Measurements from ENCODE around the gene ADAMTS4. TPM values are rescaled to one million over a fixed set of nuclear protein-coding genes. Genes with fewer than 3 reads are reported as not detected.

The ADAMTS4 gene
- total and polyA plus RNA-seq, 8 donors, result 0.89 to 20.6 (median 2.3) TPM

DNA sequence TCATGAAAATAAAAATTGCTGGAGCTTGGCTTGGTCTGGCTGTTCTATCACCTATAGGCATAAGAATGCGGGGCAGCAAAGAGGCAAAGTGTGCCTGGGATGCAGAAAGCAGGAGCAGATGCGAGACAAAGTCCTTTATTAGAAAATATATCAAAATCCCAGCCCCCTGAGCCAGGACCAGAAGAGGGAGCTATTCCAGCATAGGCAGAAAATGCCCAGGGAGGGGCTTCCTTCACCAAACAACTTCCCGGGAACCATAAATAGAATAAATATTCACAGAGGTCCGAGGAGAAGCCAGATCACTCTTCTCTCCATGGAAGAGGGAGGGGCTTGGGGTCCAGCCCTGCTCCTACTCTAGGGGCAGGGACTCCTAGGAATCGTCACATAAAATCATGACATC, 27.7 kb downstream of the ADAMTS4 start:
- TF ChIP-seq EP300 (IDR thresholded peaks at IDR 0.05) (no peak), POLR2AphosphoS5 (IDR thresholded peaks at IDR 0.05) (no peak), POLR2A (IDR thresholded peaks at IDR 0.05) (no peak)
- TF ChIP-seq, protein P1, sequence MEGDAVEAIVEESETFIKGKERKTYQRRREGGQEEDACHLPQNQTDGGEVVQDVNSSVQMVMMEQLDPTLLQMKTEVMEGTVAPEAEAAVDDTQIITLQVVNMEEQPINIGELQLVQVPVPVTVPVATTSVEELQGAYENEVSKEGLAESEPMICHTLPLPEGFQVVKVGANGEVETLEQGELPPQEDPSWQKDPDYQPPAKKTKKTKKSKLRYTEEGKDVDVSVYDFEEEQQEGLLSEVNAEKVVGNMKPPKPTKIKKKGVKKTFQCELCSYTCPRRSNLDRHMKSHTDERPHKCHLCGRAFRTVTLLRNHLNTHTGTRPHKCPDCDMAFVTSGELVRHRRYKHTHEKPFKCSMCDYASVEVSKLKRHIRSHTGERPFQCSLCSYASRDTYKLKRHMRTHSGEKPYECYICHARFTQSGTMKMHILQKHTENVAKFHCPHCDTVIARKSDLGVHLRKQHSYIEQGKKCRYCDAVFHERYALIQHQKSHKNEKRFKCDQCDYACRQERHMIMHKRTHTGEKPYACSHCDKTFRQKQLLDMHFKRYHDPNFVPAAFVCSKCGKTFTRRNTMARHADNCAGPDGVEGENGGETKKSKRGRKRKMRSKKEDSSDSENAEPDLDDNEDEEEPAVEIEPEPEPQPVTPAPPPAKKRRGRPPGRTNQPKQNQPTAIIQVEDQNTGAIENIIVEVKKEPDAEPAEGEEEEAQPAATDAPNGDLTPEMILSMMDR (IDR thresholded peaks at IDR 0.05), result no peak
- H3K9me3 ChIP-seq, result no peaks in the 10 kb centered on the region
- peaks cover 40 to 84% (median 75%) of the 10 kb centered on the region in 4 donors for H3K36me3 ChIP-seq
- H3K27me3 ChIP-seq, result no peaks in the 10 kb centered on the region
- WGBS, 5 donors, result 52 to 67% (median 57%) methylated on average over 5 of the region's 5 CpGs
- intact Hi-C loops (cut with DNase I; ENCODE audit: low total_unique reads), result no loop called here
- peaks cover 18 to 60% (median 47%) of the 10 kb centered on the region in 4 donors for H3K4me1 ChIP-seq
- H3K27ac ChIP-seq, result peak overlapping the region in 4 of 5 donors; percentile 42 to 71 (median 62)
- no peak for DNase-seq
- no peak overlapping the region for H3K4me3 ChIP-seq

DNA sequence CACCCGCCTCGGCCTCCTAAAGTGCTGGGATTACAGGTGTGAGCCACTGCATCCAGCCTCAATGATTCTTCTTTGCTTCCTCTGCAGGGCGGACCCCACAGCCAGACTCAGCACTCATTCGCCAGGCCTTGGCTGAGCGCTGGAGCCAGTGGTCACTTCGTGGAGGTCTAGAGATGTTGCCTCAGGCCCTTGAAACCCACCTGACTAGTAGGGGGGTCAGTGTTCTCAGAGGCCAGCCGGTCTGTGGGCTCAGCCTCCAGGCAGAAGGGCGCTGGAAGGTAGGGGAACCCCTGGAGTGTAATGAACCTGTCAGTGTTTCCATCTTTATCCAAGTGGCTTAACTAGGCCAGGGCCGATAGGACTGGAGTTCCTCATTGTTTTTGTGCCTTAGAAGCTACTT, 29.9 kb downstream of the ADAMTS4 start:
- Histone ChIP-seq H3K36me3 (peaks cover 29 to 76% (median 64%) of the 10 kb centered on the region in 4 donors), H3K4me1 (peaks cover 18 to 62% (median 47%) of the 10 kb centered on the region in 4 donors), H3K9me3 (no peaks in the 10 kb centered on the region), H3K27ac (no peak overlapping the region), H3K4me3 (no peak overlapping the region), H3K27me3 (no peaks in the 10 kb centered on the region)
- intact Hi-C loops (cut with DNase I; ENCODE audit: low total_unique reads), result no loop called here
- no peak for DNase-seq
- WGBS, 5 donors, result 87 to 95% (median 93%) methylated on average over 9 of the region's 9 CpGs
- TF ChIP-seq EP300 (IDR thresholded peaks at IDR 0.05), result no peak
- TF ChIP-seq POLR2AphosphoS5 (IDR thresholded peaks at IDR 0.05), result no peak
- TF ChIP-seq, protein P1 (IDR thresholded peaks at IDR 0.05), result no peak
- no peak for TF ChIP-seq POLR2A (IDR thresholded peaks at IDR 0.05)

DNA sequence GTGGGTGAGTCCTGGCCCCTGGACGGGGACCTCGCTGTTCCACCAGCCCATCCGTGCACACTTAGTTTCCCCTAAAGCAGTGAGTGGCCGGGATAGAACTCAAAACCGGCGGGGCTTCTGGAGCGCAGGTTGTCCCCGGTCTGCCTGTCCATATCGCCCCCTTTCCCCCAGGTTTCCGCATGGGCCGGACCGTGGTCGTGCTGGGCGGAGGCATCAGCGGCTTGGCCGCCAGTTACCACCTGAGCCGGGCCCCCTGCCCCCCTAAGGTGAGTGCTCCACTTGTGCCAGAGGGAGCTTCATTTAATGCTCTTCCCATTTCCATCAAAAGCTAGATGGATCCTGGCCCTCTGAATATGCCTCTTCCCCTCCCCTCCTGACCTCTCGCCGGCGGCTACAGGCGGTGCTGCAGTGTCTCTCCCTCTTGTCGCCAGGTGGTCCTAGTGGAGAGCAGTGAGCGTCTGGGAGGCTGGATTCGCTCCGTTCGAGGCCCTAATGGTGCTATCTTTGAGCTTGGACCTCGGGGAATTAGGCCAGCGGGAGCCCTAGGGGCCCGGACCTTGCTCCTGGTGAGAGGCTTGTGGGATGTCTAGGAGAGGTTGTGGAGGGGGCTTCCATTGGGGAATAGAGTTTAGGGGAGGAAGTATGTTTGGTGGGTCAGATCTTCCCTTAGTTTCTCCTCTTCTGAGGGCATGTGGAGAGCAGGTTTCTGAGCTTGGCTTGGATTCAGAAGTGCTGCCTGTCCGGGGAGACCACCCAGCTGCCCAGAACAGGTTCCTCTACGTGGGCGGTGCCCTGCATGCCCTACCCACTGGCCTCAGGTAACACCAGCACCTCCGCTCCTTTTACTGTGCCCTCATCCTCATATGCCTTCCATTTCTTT, 31.9 kb downstream of the ADAMTS4 start:
- DNase-seq, result peak in 1 of 2 donors; percentile 58
- H3K27me3 ChIP-seq, result no peaks in the 10 kb centered on the region
- peak overlapping the region; percentile 70 to 91 (median 87) for H3K27ac ChIP-seq
- H3K4me3 ChIP-seq, result peak overlapping the region; percentile 62 to 96 (median 85)
- H3K4me1 ChIP-seq, result peaks cover 13 to 52% (median 42%) of the 10 kb centered on the region in 4 donors
- intact Hi-C loops (cut with DNase I; ENCODE audit: low total_unique reads), result no loop called here
- WGBS, 5 donors, result 4 to 9% (median 4%) methylated on average over 27 to 33 of the region's 33 CpGs
- H3K36me3 ChIP-seq, result peaks cover 24 to 76% (median 64%) of the 10 kb centered on the region in 4 donors
- H3K9me3 ChIP-seq, result no peaks in the 10 kb centered on the region
- TF ChIP-seq POLR2AphosphoS5 (IDR thresholded peaks at IDR 0.05), result no peak
- no peak for TF ChIP-seq EP300 (IDR thresholded peaks at IDR 0.05)
- TF ChIP-seq POLR2A (IDR thresholded peaks at IDR 0.05), result no peak
- TF ChIP-seq, protein P1 (IDR thresholded peaks at IDR 0.05), result no peak

DNA sequence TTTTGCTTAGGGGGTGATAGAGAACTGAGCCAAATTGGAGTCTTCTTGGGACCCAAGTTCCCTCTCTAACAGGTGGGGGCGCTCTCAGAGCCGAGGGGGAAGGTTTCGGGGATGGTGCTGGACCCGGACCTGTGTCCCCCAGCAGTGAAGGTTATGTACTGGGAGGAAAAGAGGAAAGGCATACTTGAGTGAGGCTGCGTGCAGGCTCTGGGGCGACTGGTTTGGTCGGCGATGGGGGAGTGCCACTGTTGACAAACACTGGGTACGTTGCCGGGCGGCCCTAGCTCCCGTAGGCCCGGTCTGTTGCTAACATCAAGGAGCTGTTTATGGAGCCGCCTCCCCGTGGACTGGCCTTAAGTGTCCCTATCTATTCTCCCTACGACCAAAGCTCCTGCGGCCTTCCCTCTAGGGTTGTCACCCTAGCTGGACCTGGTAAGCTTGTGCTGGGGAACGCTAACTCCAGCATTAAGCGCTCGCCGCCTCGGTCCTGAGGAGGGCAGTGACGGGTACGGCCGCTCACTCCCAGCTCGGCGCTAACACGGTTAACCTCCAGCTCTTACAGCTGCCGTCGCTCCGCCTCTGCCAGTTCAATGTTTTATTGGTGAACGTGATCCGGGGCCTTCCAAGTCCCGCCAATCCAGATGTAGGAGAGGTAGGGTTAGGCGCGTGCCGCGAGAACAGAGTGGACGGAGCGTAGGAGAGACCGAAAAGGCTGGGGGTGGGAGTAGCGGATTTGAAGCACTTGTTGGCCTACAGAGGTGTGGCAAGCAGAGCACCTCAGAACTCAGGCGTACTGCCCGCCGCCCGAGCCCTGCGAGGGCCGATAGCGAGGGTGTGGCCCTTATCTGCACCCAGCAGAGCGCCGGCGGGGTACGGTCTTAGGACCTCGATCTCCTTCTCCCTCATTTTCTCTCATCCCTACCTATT, 32.8 kb downstream of the ADAMTS4 start, which contains the start of gene PPOX:
PPOX (plus strand) TSS at position 685 of the 927 bp plus-strand sequence. CDS start 422 bp downstream, outside the sequence.
- intact Hi-C loops (cut with DNase I; ENCODE audit: low total_unique reads), result no loop called here
- Histone ChIP-seq H3K4me1 (peaks cover 19 to 59% (median 46%) of the 10 kb centered on the region in 4 donors), H3K4me3 (peak within 1 kb of the TSS; percentile 62 to 96 (median 85)), H3K27me3 (no peaks in the 10 kb centered on the region), H3K36me3 (peaks cover 15 to 76% (median 63%) of the 10 kb centered on the region in 4 donors), H3K9me3 (no peaks in the 10 kb centered on the region), H3K27ac (peak within 1 kb of the TSS; percentile 79 to 91 (median 87))
- TF ChIP-seq, protein P1 (IDR thresholded peaks at IDR 0.05), result peak in 4 of 7 experiments; percentile 8 to 37 (median 17)
- peak; percentile 57 to 91 (median 81) for TF ChIP-seq POLR2AphosphoS5 (IDR thresholded peaks at IDR 0.05)
- TF ChIP-seq POLR2A (IDR thresholded peaks at IDR 0.05), result no peak
- TF ChIP-seq EP300 (IDR thresholded peaks at IDR 0.05), result no peak
- 0 to 1% (median 0%) methylated on average over 41 to 54 of the region's 54 CpGs for WGBS, 5 donors
- peak; percentile 97 to 99 for DNase-seq
